IPS-20b (cell line): Measurements from ENCODE around the gene ZNF710.

Source experiments
- H3K27ac ChIP-seq: one replicate; pipeline ENCODE4 v1.5.1; 2013; ENCODE audit warnings: low read length
- H3K27me3 ChIP-seq: 2 replicates; pipeline ENCODE4 v1.6.1; 2013; ENCODE audit warnings: mild to moderate bottlenecking, low read length, inconsistent platforms; ENCODE audit not compliant: insufficient read depth
- H3K36me3 ChIP-seq: 2 replicates; pipeline ENCODE4 v1.6.1; 2013; ENCODE audit warnings: low read depth, mild to moderate bottlenecking, inconsistent platforms, low read length, moderate library complexity; ENCODE audit not compliant: insufficient read depth
- H3K4me1 ChIP-seq: 2 replicates; pipeline ENCODE4 v1.6.1; 2013; ENCODE audit warnings: mild to moderate bottlenecking, control low read depth, inconsistent platforms, low read length, moderate library complexity; ENCODE audit not compliant: insufficient read depth
- H3K4me3 ChIP-seq: 2 replicates; pipeline ENCODE4 v1.5.1; 2013; ENCODE audit warnings: mild to moderate bottlenecking, low read length, inconsistent platforms
- H3K9ac ChIP-seq: 2 replicates; pipeline ENCODE4 v1.6.1; 2013; ENCODE audit warnings: low read depth, mild to moderate bottlenecking, inconsistent platforms, low read length, moderate library complexity
- H3K9me3 ChIP-seq: 2 replicates; pipeline ENCODE4 v1.6.1; 2013; ENCODE audit warnings: mild to moderate bottlenecking, low read depth, low read length, inconsistent platforms; ENCODE audit not compliant: insufficient read depth

ZNF710 gene

GRCh38 chr15:89998923-89999675, 2.0 kb upstream of the ZNF710 start:
- Histone ChIP-seq H3K27me3 (peaks cover 12% of the 10 kb centered on the region), H3K9ac (peak overlapping the region; percentile 33; the same call in 1 of the 2 replicates), H3K4me1 (peaks cover 10% of the 10 kb centered on the region), H3K4me3 (peak overlapping the region; percentile 82), H3K36me3 (no peaks in the 10 kb centered on the region), H3K9me3 (no peaks in the 10 kb centered on the region), H3K27ac (no peak overlapping the region)

- Histone ChIP-seq H3K27ac (peak overlapping the region; percentile 72), H3K9ac (peak overlapping the region; percentile 82), H3K4me3 (peak overlapping the region; percentile 82), H3K9me3 (no peaks in the 10 kb centered on the region), H3K4me1 (peaks cover 16% of the 10 kb centered on the region), H3K36me3 (no peaks in the 10 kb centered on the region), H3K27me3 (peaks cover 12% of the 10 kb centered on the region)
These were observed 1.4 kb upstream of the ZNF710 start for GRCh38 chr15:89999676-90000185.

DNA sequence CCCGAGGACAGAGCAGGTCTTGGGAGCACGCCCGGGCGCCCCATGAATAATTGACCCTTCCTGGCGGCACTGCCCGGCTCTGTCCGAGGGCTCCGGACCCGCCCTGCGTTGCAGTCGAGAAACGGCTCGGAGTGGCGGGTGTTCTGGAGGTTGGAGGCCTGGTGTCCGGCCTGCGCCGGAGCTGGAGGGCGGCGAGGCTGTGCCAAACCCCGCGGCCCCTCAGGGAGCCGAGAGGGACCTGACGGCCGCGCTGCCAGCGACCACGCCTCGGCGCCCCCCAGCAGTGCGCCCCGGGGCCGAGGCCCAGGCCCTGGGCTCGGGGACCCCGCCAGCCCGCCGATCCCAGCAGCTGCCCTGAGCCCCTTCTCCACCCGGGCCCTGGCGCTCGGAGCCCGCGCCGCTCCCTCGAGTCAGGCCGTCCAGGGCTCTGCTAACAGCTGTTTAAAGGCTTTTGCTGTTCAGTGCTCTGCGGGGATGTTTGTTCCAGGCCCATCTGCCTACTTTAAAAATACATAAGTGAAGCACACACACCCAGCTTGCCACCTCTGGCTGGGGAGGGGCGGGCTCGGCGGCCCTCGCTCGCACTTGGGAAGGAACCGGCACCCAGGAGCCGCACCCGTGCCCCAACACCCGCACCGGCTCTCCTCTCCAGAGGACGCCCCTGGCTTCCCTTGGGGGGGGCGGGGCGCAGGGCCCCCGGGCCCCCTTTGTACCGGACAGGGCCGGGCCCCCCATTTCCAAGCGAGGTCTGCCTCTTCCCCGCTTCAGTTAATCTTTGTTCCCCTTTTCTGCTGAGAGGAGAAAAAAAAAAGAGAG, 730 bp upstream of the ZNF710 start:
- H3K9me3 ChIP-seq: no peaks in the 10 kb centered on the region
- H3K4me3 ChIP-seq: peak overlapping the region; percentile 82
- no peaks in the 10 kb centered on the region for H3K36me3 ChIP-seq
- H3K27ac ChIP-seq: peak overlapping the region; percentile 72
- peak overlapping the region; percentile 82 for H3K9ac ChIP-seq
- peaks cover 21% of the 10 kb centered on the region for H3K4me1 ChIP-seq
- peaks cover 12% of the 10 kb centered on the region for H3K27me3 ChIP-seq

DNA sequence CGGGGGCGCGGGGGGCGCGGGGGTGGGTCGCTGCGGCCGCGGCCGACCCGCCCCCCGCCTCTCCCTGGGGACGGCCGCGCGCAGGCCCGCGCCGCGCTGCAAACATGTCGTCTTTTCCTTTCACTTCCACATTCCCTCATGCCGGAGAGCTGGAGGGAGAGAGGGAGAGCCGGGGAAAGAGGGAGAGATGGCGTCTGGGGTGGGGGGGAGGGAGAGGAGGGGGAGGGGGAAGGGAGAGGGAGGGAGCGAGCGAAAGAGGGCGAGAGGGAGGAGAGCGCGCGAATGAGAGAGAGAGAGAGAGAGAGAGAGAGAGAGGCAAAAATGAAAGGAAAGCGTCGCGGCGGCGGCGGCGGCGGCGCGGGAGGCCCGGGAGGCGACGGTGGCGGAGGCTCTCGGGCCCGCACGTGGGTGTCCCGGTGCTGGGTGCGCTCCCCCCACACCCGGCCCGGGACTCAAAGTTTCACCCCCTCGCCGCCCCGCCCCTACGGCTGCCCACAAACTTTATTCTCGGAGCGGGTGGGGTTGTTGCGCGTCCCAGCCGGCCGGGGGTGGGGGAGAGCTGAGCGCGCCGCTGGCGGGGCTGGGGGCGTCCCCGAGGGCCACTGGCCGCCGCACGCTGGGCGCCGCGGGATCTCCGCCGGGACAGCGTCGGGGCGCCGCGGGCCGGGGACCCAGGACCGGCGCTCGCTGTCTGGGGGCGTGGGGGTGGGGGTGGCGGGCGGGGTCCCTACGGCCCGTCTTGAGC, 731 bp downstream of the ZNF710 start:
- Histone ChIP-seq H3K4me3 (peak overlapping the region; percentile 74; the same call in 1 of the 2 replicates), H3K36me3 (no peaks in the 10 kb centered on the region), H3K4me1 (peaks cover 34% of the 10 kb centered on the region), H3K9ac (peak overlapping the region; percentile 43; the same call in 1 of the 2 replicates), H3K27ac (no peak overlapping the region), H3K9me3 (no peaks in the 10 kb centered on the region), H3K27me3 (peaks cover 12% of the 10 kb centered on the region)

DNA sequence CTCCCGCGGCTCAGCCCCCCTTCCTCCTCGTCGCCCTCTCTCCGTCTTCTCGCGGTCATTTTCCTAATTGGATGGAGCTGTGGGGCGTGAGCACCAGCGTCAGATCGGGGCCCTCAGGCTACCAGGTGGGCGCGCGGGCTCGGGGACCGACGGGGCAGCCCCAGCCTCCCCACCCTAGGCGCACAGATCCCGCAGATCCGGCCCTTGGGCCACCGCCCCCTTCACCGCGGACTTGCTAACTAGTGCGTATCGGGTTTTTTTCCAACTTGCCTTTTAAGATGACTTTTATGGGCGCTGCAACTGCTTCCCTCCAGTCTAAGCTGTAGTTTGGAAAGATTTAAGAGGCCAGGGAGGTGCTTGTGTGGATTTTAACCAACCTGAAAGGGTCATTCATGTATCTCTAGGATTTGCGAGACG, 1.3 kb downstream of the ZNF710 start:
- Histone ChIP-seq H3K27me3 (peaks cover 12% of the 10 kb centered on the region), H3K9ac (peak overlapping the region; percentile 75; the same call in 1 of the 2 replicates), H3K27ac (no peak overlapping the region), H3K9me3 (no peaks in the 10 kb centered on the region), H3K4me1 (peaks cover 36% of the 10 kb centered on the region), H3K36me3 (no peaks in the 10 kb centered on the region), H3K4me3 (peak overlapping the region; percentile 74)

- peaks cover 12% of the 10 kb centered on the region for H3K27me3 ChIP-seq
- no peaks in the 10 kb centered on the region for H3K36me3 ChIP-seq
- no peaks in the 10 kb centered on the region for H3K9me3 ChIP-seq
- H3K27ac ChIP-seq: no peak overlapping the region
- H3K9ac ChIP-seq: 0 out of 2 replicates have a peak overlapping the region, but pooled peaks have one; percentile 1
- H3K4me3 ChIP-seq: no peak overlapping the region
- H3K4me1 ChIP-seq: peaks cover 36% of the 10 kb centered on the region
These were observed 2.6 kb downstream of the ZNF710 start for GRCh38 chr15:90003736-90004135.

DNA sequence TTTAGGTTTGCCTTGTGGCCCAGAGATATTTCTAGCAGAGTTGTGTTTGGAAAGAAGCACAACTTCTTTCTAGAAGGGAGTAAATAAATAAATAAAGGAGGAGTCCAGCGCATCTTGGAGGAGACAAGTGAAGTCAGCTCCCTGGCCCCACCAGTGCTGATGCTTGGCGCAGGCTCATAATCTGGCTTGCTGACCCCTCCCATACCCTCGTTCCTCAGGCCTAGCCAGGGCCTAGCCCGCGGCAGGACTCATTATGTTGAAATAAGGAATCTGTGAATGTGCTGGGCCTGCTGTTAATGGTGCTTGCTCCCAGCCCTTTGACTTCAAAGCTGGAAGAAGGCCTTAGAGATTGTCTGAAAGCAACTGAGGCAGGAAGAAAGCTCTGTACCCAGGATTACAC, 3.1 kb downstream of the ZNF710 start:
- H3K4me3 ChIP-seq: no peak overlapping the region
- peaks cover 32% of the 10 kb centered on the region for H3K4me1 ChIP-seq
- no peak overlapping the region for H3K27ac ChIP-seq
- no peaks in the 10 kb centered on the region for H3K9me3 ChIP-seq
- H3K27me3 ChIP-seq: peaks cover 12% of the 10 kb centered on the region
- H3K36me3 ChIP-seq: no peaks in the 10 kb centered on the region
- no peak overlapping the region for H3K9ac ChIP-seq

GRCh38 chr15:90004671-90005070, 3.5 kb downstream of the ZNF710 start:
- Histone ChIP-seq H3K27ac (no peak overlapping the region), H3K36me3 (no peaks in the 10 kb centered on the region), H3K4me1 (peaks cover 29% of the 10 kb centered on the region), H3K4me3 (no peak overlapping the region), H3K27me3 (peaks cover 12% of the 10 kb centered on the region), H3K9ac (no peak overlapping the region), H3K9me3 (no peaks in the 10 kb centered on the region)

DNA sequence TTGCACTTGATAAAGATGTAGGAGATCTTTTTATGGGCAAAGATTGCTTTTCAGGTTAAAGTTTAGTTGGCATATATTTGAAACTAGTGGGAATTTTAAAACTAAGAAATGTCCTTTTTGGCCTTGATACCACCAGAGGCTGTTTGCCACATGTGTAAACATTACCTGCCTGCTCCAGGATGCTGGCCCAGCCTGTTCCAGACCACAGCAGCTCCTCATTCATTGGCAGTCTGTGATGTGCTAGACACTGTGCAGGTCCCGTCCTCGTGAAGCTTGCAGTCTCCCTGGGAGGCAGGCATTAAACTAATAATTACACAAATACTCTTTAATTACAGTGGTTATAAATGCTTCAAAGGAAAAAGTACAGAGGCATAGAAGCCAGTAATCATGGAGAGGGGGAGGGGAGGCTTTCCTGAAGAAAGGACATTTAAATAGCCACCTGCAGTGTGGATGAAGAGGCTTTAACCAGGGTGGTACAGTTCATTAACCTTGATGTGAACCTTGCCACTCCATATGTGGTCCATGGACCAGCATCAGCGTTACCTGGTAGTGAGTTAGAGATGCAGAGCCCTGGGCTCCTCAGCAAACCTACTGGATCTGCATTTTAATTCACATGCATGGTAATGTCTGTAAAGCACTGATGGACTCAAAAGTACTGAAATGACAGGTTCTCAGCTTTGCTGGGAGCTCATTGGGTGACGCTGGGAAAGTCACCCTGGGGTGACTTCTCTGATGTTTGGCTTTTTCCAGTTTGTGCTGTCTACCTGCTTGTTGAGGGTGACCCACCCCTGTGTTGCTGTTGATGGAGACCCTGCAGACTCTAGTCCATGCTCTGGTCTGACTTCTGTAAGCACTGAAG, 5.3 kb downstream of the ZNF710 start:
- peaks cover 29% of the 10 kb centered on the region for H3K4me1 ChIP-seq
- peaks cover 12% of the 10 kb centered on the region for H3K27me3 ChIP-seq
- H3K9ac ChIP-seq: no peak overlapping the region
- no peak overlapping the region for H3K27ac ChIP-seq
- no peaks in the 10 kb centered on the region for H3K36me3 ChIP-seq
- H3K9me3 ChIP-seq: peaks cover 6% of the 10 kb centered on the region
- no peak overlapping the region for H3K4me3 ChIP-seq

DNA sequence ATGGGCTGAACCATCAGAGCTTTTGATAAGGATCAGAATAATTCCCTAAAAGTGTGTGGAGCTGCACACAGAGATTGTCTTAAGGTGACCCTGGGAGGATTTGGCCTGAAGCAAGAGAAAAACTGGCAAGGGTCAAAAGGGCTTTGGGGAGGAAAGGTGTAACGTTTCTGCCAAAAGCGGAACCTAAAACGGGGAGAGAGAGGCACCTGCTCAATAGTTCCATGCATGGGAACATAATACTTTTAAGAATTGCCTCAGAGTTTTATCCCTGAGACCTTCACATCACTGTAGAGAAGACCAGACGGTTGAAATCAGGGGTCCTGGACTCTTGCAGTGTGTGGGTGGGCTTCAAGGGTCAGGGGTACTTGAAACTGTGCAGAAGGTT, 5.9 kb downstream of the ZNF710 start:
- H3K4me1 ChIP-seq: peaks cover 29% of the 10 kb centered on the region
- H3K9ac ChIP-seq: no peak overlapping the region
- peaks cover 12% of the 10 kb centered on the region for H3K27me3 ChIP-seq
- no peak overlapping the region for H3K4me3 ChIP-seq
- H3K9me3 ChIP-seq: peaks cover 12% of the 10 kb centered on the region
- H3K36me3 ChIP-seq: no peaks in the 10 kb centered on the region
- H3K27ac ChIP-seq: no peak overlapping the region
